GM12878 (cell line): ENCODE results near the gene SCARB1. TPM values are rescaled to one million over a fixed set of nuclear protein-coding genes. Genes with fewer than 3 reads are reported as not detected.
A peak's percentile ranks its signal among the peaks of the same experiment; 100 is the strongest.

Experiments used
- ATAC-seq: fragments of 200-7000 bp; cut with Tn5 transposase; 3 replicates; pipeline ENCODE4 v1.9.1; 2020; ENCODE audit warnings: mild to moderate bottlenecking, moderate library complexity
- BruUV-seq: library from RNA; stranded (reverse); fragments of 400-500 nt; replicated peaks from 2 replicates; lab custom pipeline; 2021; lab: Mats Ljungman, UMichigan
- CTCF ChIA-PET: fragments of 300-600 bp; sonication (Branson Sonifier 250); formaldehyde crosslinking; extraction: SDS; loops from one replicate; lab custom pipeline; 2021; ENCODE audit warnings: inconsistent platforms; lab: Yijun Ruan, JAX
- POLR2A ChIA-PET: fragments of 350-600 bp; formaldehyde crosslinking; extraction: SDS; loops from one replicate; lab custom pipeline; 2021; ENCODE audit warnings: inconsistent platforms; lab: Charles Lee
- RAD21 ChIA-PET: fragments of 300-600 bp; sonication (Branson Sonifier 250); formaldehyde crosslinking; loops from one replicate; lab custom pipeline; 2023; ENCODE audit warnings: antibody characterized with exemption; ENCODE audit not compliant: unreplicated experiment; lab: Charles Lee
- SMC1A ChIA-PET: fragments of 300-600 bp; sonication (Branson Sonifier 250); formaldehyde crosslinking; loops from one replicate; lab custom pipeline; 2023; ENCODE audit not compliant: unreplicated experiment, uncharacterized antibody; lab: Charles Lee
- DNase-seq: peaks from one replicate; pipeline ENCODE4 v3.0.0-alpha.2; 2011; ENCODE audit warnings: low read depth, low spot score
- FAIRE-seq: peaks from 3 replicates; lab custom pipeline; 2011; peaks lifted over from hg19 to GRCh38; lab: Jason Lieb, UNC
- H2AFZ ChIP-seq: 2 replicates; pipeline ENCODE4 v1.6.0; 2011; ENCODE audit warnings: low read depth, low read length, control low read depth; ENCODE audit not compliant: control insufficient read depth
- H3K27ac ChIP-seq: 2 replicates; pipeline ENCODE4 v1.5.1; 2011; ENCODE audit warnings: control low read depth; ENCODE audit not compliant: control insufficient read depth, insufficient read depth
- H3K27me3 ChIP-seq, 2 experiments: replicated peaks in 1 of 2; 2 replicates each; pipeline versions ENCODE4 v1.6.0 to v1.6.1; 2011; ENCODE audit warnings: low read length in 1 of 2; ENCODE audit not compliant: control insufficient read depth in 2 of 2, insufficient read depth in 2 of 2
- H3K36me3 ChIP-seq, 2 experiments: 2 replicates each; pipeline ENCODE4 v1.5.1; 2011; ENCODE audit warnings: low read length in 1 of 2; ENCODE audit not compliant: control insufficient read depth in 2 of 2, insufficient read depth in 2 of 2
- H3K4me1 ChIP-seq: 2 replicates; pipeline ENCODE4 v1.6.1; 2011; ENCODE audit warnings: mild to moderate bottlenecking, low read length, moderate library complexity, mixed read lengths; ENCODE audit not compliant: control insufficient read depth, insufficient read depth
- H3K4me2 ChIP-seq: 2 replicates; pipeline ENCODE4 v1.6.0; 2011; ENCODE audit warnings: control low read depth; ENCODE audit not compliant: control insufficient read depth, insufficient read depth
- H3K4me3 ChIP-seq: fragments of 200-600 bp; sonication (generic); 2 replicates; pipeline ENCODE4 v1.5.1; 2016
- H3K79me2 ChIP-seq: 2 replicates; pipeline ENCODE4 v1.6.0; 2011; ENCODE audit warnings: low read length; ENCODE audit not compliant: control insufficient read depth, insufficient read depth
- H3K9ac ChIP-seq: 2 replicates; pipeline ENCODE4 v1.8.0; 2011; ENCODE audit warnings: low read length, control low read depth, mixed read lengths; ENCODE audit not compliant: control insufficient read depth, insufficient read depth
- H3K9me3 ChIP-seq: replicated peaks from 3 replicates; pipeline ENCODE4 v1.5.1; 2011; ENCODE audit warnings: mild to moderate bottlenecking, low read length; ENCODE audit not compliant: control insufficient read depth, insufficient read depth
- H4K20me1 ChIP-seq: 2 replicates; pipeline ENCODE4 v1.6.0; 2011; ENCODE audit not compliant: control insufficient read depth, insufficient read depth
- CEBPB ChIP-seq, 2 experiments: fragments of 150-350 bp in 1 of 2; IDR thresholded peaks; 2 replicates each; pipeline ENCODE4 v1.6.1; 2012 to 2014; ENCODE audit warnings: low read depth in 2 of 2, low read length in 2 of 2, borderline replicate concordance in 1 of 2, inconsistent platforms in 1 of 2
- CHD1 ChIP-seq: IDR thresholded peaks from 2 replicates; pipeline ENCODE4 v1.6.1; 2012; ENCODE audit warnings: low read depth, low read length, improper control_type of control experiment
- CREB1 ChIP-seq: IDR thresholded peaks from 2 replicates; pipeline ENCODE4 v1.6.1; 2012; ENCODE audit warnings: low read depth, mild to moderate bottlenecking, inconsistent platforms
- CUX1 ChIP-seq: IDR thresholded peaks from 2 replicates; pipeline ENCODE4 v1.6.1; 2012; ENCODE audit warnings: improper control_type of control experiment, low read depth, low read length; ENCODE audit not compliant: insufficient replicate concordance
- ETV6 ChIP-seq, 2 experiments: fragments of 450-650 bp in 1 of 2; IDR thresholded peaks in 1 of 2; conservative IDR thresholded peaks in 1 of 2; 2 replicates each; pipeline ENCODE4 v1.6.1; 2014; ENCODE audit warnings: antibody characterized with exemption in 1 of 2, borderline replicate concordance in 1 of 2, low read depth in 1 of 2, mild to moderate bottlenecking in 1 of 2, moderate library complexity in 1 of 2
- GABPA ChIP-seq: IDR thresholded peaks from 2 replicates; pipeline ENCODE4 v1.6.1; 2014; ENCODE audit warnings: antibody characterized with exemption, low read depth, mild to moderate bottlenecking, inconsistent platforms
- PML ChIP-seq: IDR thresholded peaks from 2 replicates; pipeline ENCODE4 v1.6.1; 2012; ENCODE audit warnings: low read length, inconsistent platforms
- POU2F2 ChIP-seq: IDR thresholded peaks from 3 replicates; pipeline ENCODE4 v1.6.1; 2011; ENCODE audit warnings: low read depth, mild to moderate bottlenecking, low read length, borderline replicate concordance
- PRDM15 ChIP-seq: fragments of 450-650 bp; formaldehyde crosslinking; IDR thresholded peaks from 2 replicates; pipeline ENCODE4 v1.4.0; 2020; ENCODE audit warnings: mild to moderate bottlenecking, moderate library complexity
- RAD51 ChIP-seq: fragments of 450-650 bp; IDR thresholded peaks from 2 replicates; pipeline ENCODE4 v1.6.1; 2016; ENCODE audit warnings: moderate library complexity, mild to moderate bottlenecking, inconsistent platforms
- SMAD5 ChIP-seq: IDR thresholded peaks from 2 replicates; pipeline ENCODE4 v1.6.1; 2016; ENCODE audit warnings: antibody characterized with exemption, low read depth
- SMARCA5 ChIP-seq: fragments of 450-650 bp; IDR thresholded peaks from 2 replicates; pipeline ENCODE4 v1.6.1; 2017; ENCODE audit warnings: mild to moderate bottlenecking
- WGBS: methylation state at CpG from one replicate; pipeline ENCODE4 v1.1.6; 2016; ENCODE audit warnings: low lambda C conversion rate; ENCODE audit not compliant: insufficient replicate concordance, insufficient coverage; ENCODE audit errors: missing lambda C conversion rate; 5-methylcytosine and 5-hydroxymethylcytosine counted together
- in situ Hi-C: fragments of 300-500 bp; cut with MboI; formaldehyde crosslinking; loops from 9 replicates; pipeline ENCODE4 v1.14.3; 2018; ENCODE audit warnings: mixed read lengths
- intact Hi-C: fragments of 100-400 bp; cut with micrococcal nuclease; formaldehyde crosslinking; loops from one replicate; pipeline ENCODE4 v1.14.2; 2022; ENCODE audit not compliant: unreplicated experiment
- polyA plus RNA-seq, 11 experiments: library from polyadenylated mRNA; depleted of rRNA in 4 of 11; unstranded in 6 of 11; stranded (reverse) in 5 of 11; fragments of >200 nt; fragmentation: Nextera tagmentation in 4 of 11; fragmentation: Illumina TruSeq in 1 of 11; extraction: Ambion mirVana in 4 of 11; extraction: Trizol in 1 of 11; gene quantifications; 1 replicate in 1 of 11; 2 replicates in 10 of 11; pipeline versions ENCODE4 v1.2.1 to v1.2.3, GENCODE V29; 2011 to 2016; ENCODE audit warnings: inconsistent platforms in 2 of 11, missing spikeins in 2 of 11, low read depth in 1 of 11
- total RNA-seq, 4 experiments: library from RNA; depleted of rRNA in 3 of 4; stranded (reverse); fragments of >200 nt in 3 of 4; fragmentation: Illumina TruSeq in 1 of 4; extraction: Trizol in 1 of 4; gene quantifications; 2 replicates each; pipeline versions ENCODE4 v1.2.1 to v1.2.3, GENCODE V29; 2013 to 2021

Gene SCARB1
- total and polyA plus RNA-seq, 10 of the 15 experiments (the other 5 are each of a cell fraction or from before 2014, with no cell fraction given) = 0.34 to 104 (median 63.1) TPM

- FAIRE-seq = no peak
- SMC1A ChIA-PET = interaction anchor here (1.0 to 8.3 kb wide), 5 partner anchors 8 to 142 kb away, joined by 3 to 143 read pairs (median 3); partner anchors contain the start of gene UBC
- Histone ChIP-seq H3K36me3 (peaks cover 8 to 14% of the 10 kb centered on the region in 2 experiments), H3K9ac (no peak overlapping the region), H3K4me2 (peak overlapping the region; percentile 62), H3K79me2 (peaks cover 53% of the 10 kb centered on the region), H3K4me3 (peak overlapping the region; percentile 34; the same call in 1 of the 2 replicates), H2AFZ (no peak overlapping the region), H3K27me3 (no peaks in the 10 kb centered on the region), H3K9me3 (no peaks in the 10 kb centered on the region; the same call in 2 of the 3 replicates), H4K20me1 (peaks cover 17% of the 10 kb centered on the region), H3K4me1 (peaks cover 12% of the 10 kb centered on the region), H3K27ac (no peak overlapping the region)
- in situ Hi-C loops (loop anchor here (25.0 kb wide), 1 partner anchor 1474 kb away; the partner anchor contains the start of gene RILPL2), intact Hi-C loops (loop anchor here (10.0 kb wide), 2 partner anchors 346 to 786 kb away; partner anchors contain the start of gene NCOR2)
- no peak for DNase-seq
- ATAC-seq = 0 out of 3 replicates have a peak, but pooled peaks have one; percentile 1
- BruUV-seq = no TSS peak
- CTCF ChIA-PET = interaction anchor here (0.6 to 21.3 kb wide), 6 partner anchors 9 to 459 kb away, joined by 3 to 523 read pairs (median 4); no protein-coding TSS in a partner anchor
- 70% methylated on average over 9 of the region's 9 CpGs for WGBS
- RAD21 ChIA-PET = interaction anchor here (0.8 to 2.4 kb wide), 4 partner anchors 8 to 30 kb away, joined by 3 to 13 read pairs (median 8); no protein-coding TSS in a partner anchor
- POLR2A ChIA-PET = interaction anchor here (0.6 to 1.5 kb wide), 5 partner anchors 9 to 46 kb away, joined by 3 to 10 read pairs (median 5); no protein-coding TSS in a partner anchor
- 0 out of 4 replicates have a peak, but pooled peaks of 1 of the 2 experiments have one; percentile 36 for TF ChIP-seq CEBPB (IDR thresholded peaks at IDR 0.05; ENCODE audit: borderline replicate concordance in 1 of 2, low read depth in 2 of 2, low read length in 2 of 2)
- TF ChIP-seq SMAD5 = peak; percentile 84; the same call in 1 of the 2 replicates
- peak; percentile 60 for TF ChIP-seq PML
- 0 out of 2 replicates have a peak, but pooled peaks have one; percentile 13 for TF ChIP-seq GABPA
- TF ChIP-seq CHD1 = 0 out of 2 replicates have a peak, but pooled peaks have one; percentile 80
- peak; percentile 61 for TF ChIP-seq CUX1
- TF ChIP-seq SMARCA5 = no peak
- 0 out of 2 replicates have a peak, but pooled peaks have one; percentile 15 for TF ChIP-seq CREB1
- no peak for TF ChIP-seq ETV6 (conservative IDR thresholded peaks at IDR 0.05 in 1 of 2, IDR thresholded peaks at IDR 0.05 in 1 of 2; ENCODE audit: borderline replicate concordance in 1 of 2, low read depth in 1 of 2)
- TF ChIP-seq PRDM15 (CRISPR knock-in tag) = peak; percentile 60; the same call in 1 of the 2 replicates
- TF ChIP-seq RAD51 = no peak
- peak; percentile 89 for TF ChIP-seq POU2F2
Observed at GRCh38 chr12:124910561-124911478, 47.2 kb upstream of the SCARB1 start.
